PFSK-1 (cell line): Measurements from ENCODE around the gene PNCK.

Source experiments
- POLR2AphosphoS5 ChIP-seq: IDR thresholded peaks from 2 replicates; pipeline ENCODE4 v1.6.1; 2012; ENCODE audit warnings: low read depth, mild to moderate bottlenecking, control low read depth, low read length, moderate library complexity
- SIN3A ChIP-seq: IDR thresholded peaks from 2 replicates; pipeline ENCODE4 v1.6.1; 2012; ENCODE audit warnings: mild to moderate bottlenecking, low read length, moderate library complexity, borderline replicate concordance; ENCODE audit not compliant: insufficient read depth
- TAF1 ChIP-seq: IDR thresholded peaks from 2 replicates; pipeline ENCODE4 v1.6.1; 2012; ENCODE audit warnings: low read length, control low read depth, borderline replicate concordance; ENCODE audit not compliant: insufficient read depth
- TF ChIP-seq, protein P1 (sequence below), 2 experiments: IDR thresholded peaks; 2 replicates each; pipeline versions ENCODE4 v1.6.1 to v1.8.0; 2011 to 2012; ENCODE audit warnings: low read depth in 2 of 2, low read length in 2 of 2, control low read depth in 1 of 2, inconsistent platforms in 1 of 2, mild to moderate bottlenecking in 1 of 2, moderate library complexity in 1 of 2; ENCODE audit not compliant: insufficient read depth in 1 of 2

GRCh38 chrX:153671589-153672530 lies 1.8 kb downstream of the PNCK start:
- TF ChIP-seq POLR2AphosphoS5 (no peak), SIN3A (no peak), TAF1 (no peak)
- TF ChIP-seq, protein P1, sequence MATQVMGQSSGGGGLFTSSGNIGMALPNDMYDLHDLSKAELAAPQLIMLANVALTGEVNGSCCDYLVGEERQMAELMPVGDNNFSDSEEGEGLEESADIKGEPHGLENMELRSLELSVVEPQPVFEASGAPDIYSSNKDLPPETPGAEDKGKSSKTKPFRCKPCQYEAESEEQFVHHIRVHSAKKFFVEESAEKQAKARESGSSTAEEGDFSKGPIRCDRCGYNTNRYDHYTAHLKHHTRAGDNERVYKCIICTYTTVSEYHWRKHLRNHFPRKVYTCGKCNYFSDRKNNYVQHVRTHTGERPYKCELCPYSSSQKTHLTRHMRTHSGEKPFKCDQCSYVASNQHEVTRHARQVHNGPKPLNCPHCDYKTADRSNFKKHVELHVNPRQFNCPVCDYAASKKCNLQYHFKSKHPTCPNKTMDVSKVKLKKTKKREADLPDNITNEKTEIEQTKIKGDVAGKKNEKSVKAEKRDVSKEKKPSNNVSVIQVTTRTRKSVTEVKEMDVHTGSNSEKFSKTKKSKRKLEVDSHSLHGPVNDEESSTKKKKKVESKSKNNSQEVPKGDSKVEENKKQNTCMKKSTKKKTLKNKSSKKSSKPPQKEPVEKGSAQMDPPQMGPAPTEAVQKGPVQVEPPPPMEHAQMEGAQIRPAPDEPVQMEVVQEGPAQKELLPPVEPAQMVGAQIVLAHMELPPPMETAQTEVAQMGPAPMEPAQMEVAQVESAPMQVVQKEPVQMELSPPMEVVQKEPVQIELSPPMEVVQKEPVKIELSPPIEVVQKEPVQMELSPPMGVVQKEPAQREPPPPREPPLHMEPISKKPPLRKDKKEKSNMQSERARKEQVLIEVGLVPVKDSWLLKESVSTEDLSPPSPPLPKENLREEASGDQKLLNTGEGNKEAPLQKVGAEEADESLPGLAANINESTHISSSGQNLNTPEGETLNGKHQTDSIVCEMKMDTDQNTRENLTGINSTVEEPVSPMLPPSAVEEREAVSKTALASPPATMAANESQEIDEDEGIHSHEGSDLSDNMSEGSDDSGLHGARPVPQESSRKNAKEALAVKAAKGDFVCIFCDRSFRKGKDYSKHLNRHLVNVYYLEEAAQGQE (IDR thresholded peaks at IDR 0.05; ENCODE audit: insufficient read depth in 1 of 2, low read depth in 2 of 2, low read length in 2 of 2) = no peak
